GM19025 (cell line): ENCODE results near the gene CLDN34.

ENCODE experiments used
- ATAC-seq: cut with Tn5 transposase; IDR thresholded peaks from one replicate; pipeline ENCODE4 v1.9.1; 2021; ENCODE audit warnings: mild to moderate bottlenecking, low read depth, moderate library complexity; ENCODE audit not compliant: unreplicated experiment

Gene CLDN34, protein sequence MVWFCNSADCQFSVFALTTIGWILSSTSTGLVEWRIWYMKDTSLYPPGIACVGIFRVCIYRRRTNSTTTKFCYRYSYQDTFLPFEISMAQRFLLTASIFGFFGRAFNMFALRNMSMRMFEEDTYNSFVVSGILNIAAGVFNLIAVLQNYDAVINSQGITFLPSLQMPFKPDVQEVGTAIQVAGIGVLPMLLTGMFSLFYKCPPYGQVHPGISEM

DNA sequence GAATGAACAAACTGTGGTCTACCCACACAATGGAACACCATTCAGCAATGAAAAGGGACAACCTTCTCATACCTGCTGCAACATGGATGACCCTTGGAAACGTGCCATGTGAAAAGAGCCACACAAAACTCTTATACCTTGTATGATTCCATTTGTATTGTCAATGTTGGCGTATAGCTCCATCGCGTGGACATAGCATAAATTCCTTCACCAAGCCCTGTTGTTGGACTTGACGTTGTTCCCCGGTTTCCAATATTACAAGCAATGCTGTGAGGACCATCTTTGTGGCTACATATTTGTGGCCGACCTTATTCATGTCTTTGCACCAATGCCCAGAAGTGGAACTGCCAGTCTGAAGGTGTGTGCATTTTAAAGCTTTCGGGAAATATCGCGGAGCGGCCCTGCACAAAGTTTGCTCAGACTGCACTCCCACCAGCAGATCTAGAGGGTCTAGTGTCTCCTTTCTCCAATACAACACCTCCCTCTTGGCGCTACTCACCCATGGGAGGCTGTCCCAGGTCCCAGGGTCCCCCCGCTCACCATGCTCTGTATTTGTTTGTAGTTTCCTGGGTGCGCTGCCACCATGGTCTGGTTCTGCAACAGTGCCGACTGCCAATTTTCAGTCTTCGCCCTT, at the start of gene CLDN34:
Gene CLDN34 (plus strand): TSS at position 584 of the 634 bp plus-strand sequence. CDS start 0 bp downstream, at position 584.
- no peak for ATAC-seq

DNA sequence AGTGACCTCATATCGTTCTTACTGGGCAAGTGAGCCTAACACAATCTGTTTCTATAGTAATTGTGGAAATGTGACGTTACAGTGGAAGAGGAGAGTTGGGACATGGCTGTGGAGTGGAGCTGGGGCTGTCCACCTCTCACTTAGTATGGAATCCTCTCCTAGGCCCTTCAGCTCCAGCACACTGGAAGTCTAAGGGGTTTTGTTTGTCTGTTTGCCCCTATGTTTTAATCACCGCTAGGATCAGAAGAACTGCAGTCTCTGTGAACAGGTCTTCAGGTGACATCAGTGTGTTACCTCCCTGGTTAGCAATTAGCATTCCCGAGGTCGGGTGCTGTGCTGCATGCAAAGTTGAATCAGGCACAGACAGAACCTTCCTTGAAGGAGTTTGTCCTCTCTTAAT, 49.3 kb upstream of the CLDN34 start:
- no peak for ATAC-seq

DNA sequence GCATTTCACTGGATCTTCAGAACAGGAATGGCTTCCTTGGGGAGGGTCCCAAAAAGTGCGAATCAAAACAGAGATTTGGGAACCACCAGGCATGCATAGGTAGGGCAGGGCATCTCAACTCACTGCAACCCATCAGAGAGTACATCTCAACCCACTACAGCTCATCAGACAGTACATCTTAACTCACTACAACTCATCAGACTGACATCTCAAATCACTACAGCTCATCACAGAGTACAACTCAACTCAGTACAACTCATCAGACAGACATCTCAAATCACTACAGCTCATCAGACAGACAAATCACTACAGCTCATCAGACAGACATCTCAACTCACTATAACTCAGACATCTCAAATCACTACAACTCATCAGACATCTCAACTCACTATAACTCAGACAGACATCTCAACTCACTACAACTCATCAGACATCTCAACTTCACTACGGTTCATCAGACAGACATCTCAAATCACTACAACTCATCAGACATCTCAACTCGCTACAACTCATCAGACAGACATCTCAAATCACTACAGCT, 47.5 kb upstream of the CLDN34 start:
- no peak for ATAC-seq

DNA sequence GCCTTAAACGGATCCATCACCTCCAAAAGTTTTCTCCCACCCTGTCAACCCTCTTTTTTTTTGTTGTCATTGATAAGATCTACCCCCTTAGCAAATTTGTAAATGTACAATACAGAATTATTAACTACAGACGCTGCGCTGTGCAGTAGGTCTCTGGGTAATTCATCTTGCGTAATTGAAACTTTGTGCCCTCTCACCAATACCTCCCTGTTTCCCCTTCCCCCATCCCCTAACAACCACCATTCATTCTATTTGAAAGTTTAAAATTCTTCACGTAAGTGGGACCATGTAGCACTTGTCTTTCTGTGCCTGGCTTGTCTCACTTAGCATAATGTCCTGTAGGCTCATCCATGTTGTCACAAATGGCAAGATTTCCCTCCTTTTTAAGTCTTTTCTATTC, 45.8 kb upstream of the CLDN34 start:
- ATAC-seq, result no peak

DNA sequence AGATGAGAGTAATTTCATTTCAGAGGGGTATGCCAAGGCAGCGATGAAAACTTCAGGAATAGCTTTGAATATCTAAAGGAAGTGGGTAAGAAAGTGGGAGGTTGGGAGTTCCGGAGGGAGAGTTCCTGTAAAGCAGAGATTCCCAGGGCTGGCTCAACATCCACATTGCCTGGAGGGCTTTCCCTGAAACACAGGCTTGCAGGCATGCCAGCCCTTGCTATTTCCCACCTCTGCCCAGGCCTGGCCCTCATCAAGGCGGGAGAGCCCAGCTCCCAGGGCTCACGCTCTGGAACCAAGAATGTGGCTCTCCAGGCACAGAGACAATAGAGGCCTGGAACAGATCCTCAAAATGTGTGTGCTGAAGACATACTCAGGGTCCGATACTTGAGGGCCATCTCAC, 43.8 kb upstream of the CLDN34 start:
- no peak for ATAC-seq

DNA sequence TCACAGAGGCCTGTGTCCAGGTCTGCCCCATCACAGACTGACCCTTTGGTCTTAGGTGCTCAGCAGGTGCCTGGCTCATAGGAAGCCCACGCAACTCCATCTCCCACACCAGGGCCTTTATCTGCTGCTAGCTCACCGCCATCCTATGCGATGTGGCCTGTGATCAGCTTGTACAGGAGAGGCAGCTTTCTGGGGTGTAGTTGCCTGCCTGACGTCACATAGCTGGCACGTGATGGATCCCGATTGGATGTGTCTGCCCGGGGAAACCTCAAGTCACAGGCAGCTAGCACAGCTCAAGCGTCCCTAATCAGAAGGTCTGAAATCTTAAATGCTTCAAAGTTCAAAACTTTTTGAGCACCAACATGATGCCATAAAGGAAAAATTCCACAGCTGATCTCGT, 41.2 kb upstream of the CLDN34 start:
- no peak for ATAC-seq

DNA sequence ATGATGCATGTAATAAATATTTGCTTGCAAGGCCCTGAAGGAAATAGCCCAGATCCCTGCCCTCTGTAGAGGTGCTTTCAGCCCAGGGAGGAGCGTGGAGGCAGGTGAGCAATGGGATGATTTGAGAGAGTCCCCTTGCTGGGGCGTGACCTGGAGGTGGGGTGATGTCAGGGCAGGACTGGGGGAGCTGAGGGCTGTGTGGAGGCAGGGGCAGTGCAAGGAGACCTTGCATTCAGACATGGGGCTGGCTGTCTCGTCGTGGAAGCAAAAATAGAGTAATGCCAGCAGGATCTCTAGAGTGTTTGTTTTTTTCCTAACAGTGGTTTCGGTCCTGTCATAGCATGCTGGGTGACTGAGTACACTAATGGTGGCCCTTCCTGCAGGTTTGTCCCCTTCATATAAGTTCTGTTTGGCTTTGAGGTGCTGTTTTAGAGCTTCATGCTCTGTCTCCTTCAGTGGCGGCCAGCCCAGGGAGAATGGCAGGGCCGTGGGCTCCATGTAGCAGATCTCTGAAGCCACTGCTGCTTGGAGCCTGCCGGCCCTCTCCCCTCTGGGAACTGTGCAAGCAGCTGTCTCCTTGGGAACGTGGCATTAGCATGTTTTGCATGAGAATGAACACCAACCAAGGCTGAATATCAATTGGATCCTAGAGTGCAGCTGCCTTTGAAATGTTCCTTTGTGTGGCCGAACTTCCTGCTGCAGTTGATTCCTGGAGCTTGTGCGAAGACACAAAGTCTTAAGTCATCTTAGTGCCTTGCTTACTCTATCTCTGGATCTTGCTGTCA, 39.3 kb upstream of the CLDN34 start:
- ATAC-seq, result no peak

DNA sequence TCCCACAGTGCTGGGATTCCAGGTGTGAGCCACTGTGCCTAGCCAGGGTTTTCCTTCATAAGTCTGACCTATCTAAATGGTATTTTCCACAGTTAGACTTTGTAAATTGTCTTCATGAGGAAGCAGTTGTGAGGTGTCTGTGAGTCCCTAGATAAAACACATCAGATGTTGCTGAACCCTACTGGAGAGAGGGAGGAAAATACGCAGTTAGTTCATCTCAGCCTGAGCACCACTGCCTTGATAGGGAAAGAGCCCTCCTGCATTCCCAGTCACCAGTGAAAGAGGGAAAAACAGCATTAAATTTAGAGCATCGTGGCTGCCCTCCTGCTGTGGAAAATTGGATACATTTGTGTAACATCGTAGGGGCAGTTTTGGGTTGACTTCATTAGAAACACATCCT, 31.7 kb upstream of the CLDN34 start:
- ATAC-seq, result no peak

DNA sequence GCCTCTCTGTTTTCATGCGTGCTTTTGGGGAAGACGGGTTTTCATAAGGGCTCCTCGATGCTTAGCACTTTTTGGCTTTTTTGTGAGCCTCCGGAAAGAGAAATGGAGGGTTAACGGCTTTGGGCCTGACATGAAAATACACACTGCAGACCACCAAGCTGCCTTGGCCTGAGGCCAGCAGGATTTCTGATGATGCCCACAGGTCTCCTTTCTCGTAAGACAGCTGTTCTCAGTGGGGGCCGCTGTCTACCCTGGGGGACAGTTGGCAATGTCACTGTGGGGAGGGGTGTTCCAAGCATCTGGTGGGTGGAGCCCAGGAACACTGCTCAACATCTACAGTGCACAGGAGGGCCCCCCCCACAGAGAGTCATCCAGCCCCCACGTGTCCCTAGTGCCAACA, 29.4 kb upstream of the CLDN34 start:
- ATAC-seq, result no peak

DNA sequence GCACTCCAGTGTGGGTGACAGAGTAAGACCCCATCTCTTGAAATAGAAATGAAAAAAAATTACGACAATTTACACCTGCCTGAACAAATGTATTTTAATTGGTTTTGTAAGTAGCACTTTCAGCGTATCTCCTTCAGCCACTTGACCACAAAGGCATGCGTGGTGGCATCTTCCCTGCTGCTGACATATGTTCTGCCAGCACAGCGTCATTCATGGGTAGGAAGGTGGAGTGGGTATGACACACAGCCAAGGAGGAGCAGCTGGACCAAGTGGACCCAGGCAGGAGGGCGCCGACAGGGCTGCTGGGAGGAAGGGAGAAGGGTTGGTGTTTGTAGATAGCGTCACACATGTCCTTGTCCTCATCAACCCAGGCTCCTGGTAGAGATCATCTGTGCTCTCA, 28.6 kb upstream of the CLDN34 start:
- ATAC-seq, result no peak

DNA sequence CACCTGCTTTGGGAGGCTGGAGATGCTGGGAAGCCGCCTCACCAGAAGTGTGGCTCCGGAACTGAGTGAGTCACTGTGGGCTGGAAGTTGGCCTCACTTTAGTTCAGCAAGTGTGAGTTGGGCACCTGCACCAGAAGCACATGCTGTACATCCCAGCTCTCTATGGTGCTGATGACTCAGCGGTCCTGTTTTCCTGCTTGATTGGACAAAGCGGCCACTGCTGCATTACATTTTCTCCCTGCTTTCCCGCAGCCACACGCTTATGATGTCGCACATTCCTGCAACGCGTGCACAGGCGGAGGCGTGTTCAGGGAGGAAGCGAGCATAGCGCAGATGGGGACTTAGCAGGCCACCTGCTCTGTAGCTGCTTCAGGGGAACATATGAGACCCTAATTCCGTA, 26.7 kb upstream of the CLDN34 start:
- no peak for ATAC-seq

DNA sequence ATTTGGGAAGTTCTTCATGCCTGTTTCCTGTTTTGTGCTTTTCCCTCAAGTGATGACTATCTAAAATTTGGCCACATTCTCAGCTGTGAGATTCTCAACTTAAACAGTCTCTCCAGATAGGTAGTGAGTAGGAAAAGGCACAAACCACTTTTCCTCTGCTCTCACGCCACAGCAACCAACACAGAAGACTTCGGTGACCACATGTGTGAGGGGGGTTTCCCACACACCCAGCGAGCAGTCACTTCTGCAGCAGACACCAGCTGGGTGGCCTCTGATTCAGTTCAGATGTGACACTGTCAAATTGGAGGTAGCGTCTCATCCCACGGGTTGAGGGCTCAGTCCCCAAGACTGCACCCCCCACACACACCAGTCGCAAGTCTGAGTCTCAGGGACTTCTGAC, 25.1 kb upstream of the CLDN34 start:
- ATAC-seq, result peak; percentile 94

DNA sequence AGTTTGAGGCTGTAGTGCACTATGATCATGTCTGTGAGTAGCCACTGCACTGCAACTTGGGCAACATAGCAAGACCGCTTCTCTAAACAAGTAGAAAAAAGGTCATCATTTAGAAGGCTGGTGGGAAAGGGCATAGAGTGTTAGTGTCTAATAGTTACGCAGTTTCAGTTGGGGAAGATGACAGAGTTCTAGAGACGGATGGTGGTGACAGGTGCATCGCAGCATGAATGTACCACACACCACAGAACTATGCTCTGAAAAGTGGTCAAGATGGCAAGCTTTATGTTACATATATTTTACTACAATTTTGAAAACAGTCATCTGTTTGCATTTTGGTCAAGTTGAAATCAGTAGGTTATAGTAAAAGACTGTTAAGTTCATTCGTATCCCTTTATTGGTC, 23.7 kb upstream of the CLDN34 start:
- no peak for ATAC-seq

DNA sequence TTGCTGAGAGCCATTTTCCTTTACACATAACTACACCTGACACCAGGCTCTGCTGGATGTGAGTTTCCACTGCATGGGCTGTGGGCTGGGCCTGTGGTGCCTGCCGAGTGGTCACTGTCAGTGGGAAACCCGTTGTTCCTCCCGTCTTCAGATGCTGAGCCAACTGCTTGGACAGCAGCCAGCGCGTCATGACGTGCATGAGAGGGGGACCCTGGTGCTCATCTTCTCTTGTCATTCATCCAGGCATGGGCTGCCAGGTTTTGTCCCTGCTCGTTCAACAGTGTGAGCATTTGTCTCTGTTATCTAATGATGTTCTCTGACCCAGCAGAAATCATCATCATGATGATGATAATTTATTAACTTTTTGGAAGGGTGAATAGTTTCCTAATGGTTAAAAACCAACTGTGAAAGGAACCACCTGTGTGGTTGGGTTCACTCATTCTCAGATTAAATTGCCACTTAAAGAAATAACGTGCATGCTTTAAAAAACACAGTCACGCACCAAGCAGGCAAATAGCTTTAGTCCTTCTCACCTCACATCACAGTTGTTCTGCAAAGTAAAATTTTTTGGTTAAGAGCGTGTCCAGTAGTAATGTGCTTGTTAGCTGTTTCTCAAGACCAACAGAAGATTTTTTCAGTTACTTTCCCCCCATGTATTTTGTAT, 19.9 kb upstream of the CLDN34 start:
- ATAC-seq, result no peak

DNA sequence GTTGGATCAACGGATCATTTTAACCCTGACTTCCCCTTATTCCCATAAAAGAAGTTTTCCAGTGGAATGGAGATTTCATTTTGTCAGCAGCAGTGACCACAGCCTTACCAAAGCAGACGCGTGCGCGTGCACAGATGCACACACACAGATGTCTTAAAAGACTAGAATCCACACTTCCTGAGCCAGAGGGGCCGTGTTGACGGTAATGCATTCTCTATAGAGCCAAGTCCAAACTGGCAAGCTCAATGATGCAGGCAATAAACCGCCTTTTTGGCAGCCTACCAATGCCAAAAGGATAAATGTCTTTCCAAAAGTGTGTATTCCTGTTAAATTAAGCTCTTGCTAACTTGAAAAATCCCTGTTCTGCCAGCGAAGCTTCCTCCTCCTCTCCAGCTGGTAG, 18.8 kb upstream of the CLDN34 start:
- ATAC-seq, result no peak

DNA sequence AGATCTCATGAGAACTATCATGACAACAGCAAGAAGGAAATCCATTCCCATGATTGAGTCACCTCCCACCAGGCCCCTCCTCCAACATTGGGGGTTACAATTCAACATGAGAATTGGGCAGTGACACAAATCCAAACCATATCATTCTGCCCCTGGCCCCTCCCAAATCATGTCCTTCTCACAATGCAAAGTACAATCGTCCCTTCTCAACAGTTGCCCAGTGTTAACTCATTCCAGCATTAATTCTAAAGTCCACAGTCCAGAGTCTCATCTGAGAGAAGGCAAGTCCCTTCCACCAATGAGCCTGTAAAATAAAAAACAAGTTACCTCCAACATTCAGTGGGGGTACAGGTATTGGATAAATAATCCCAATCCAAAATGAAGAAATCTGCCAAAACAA, 14.9 kb upstream of the CLDN34 start:
- no peak for ATAC-seq

DNA sequence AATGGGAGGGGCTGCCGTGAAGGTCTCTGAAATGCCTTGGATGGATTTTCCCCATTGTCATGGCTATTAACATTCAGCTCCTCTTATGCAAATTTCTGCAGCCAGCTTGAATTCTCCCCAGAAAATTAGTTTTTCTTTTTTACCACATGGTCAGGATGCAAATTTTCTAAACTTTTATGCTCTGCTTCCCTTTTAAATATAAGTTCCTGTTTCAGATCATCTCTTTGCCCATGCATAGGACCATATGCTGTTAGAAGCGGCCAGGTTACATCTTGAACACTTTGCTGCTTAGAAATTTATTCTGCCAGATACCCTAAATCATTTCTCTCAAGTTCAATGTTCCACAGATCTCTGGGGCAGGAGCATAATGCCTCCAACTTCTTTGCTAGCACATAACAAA, 13.8 kb upstream of the CLDN34 start:
- ATAC-seq, result no peak

DNA sequence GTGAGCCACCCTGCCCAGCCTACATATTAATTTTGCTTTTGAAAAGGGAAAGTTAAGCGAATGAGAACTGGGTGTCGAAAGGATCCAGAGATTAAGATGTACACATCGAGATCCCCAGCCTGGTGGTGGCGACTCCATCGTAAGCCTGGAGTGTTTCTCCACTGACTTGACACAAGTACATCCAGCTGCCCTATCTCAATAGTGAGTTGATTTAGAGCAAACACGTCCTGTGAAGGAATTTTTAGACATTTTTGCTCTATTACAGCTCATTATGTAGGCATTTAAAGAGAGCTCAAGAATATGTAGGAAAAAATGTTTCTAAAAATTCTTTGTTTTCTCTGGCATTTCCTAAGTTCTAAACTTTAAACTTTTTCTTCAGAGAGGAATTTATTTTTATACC, 11.7 kb upstream of the CLDN34 start:
- ATAC-seq, result no peak

DNA sequence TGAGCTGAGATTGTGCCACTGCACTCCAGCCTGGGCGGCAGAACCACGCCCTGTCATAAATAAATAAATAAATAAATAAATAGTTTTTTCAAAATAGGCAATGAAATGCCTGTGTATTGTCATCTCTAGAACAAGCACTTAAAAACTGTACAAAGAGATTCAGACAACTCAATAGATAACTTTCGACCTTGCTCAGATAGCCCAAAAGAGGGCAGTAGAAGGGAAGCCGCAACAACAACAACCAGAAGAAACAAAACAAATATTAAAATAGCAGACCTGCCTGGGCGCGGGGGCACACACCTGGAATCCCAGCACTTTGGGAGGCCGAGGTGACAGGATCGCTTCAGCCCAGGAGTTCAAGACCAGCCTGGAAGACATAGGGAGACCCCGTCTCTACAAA, 9.4 kb upstream of the CLDN34 start:
- no peak for ATAC-seq

DNA sequence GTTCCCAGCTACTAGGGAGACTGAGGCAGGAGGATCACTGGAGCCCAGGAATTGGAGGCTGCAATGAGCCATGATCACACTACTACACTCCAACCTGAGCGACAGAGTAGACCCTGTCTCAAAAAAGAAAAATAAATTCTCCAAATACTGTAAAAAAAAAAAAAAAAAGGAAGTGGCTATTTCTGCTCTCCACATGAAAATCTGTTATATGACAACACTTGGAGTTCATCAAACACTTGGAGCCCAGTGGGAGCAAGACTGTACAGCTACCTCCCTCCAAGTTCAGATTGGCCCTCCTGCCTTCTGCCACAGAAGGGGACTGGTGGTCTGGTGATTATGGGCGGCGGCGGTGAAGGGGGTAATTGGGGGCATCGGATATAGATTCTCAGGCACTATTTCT, 9.0 kb upstream of the CLDN34 start:
- ATAC-seq, result no peak

DNA sequence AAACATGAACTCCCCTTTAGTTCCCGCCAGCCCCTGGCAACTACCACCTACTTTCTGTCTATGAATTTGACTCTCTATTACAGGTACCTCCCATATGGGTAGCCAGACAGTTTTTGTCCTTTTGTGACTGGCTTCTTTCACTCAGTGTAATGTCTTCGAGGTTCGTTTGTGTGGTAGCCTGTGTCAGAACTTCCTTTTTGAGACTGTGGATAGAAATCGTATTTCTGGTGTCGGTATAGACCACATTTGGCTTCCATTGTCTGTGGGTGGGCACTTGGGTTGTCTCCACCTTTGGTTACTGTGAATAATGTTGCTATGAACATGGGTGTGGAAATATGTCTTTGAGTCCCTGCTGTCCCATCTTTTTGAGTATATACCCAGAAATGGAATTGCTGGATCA, 5.4 kb upstream of the CLDN34 start:
- no peak for ATAC-seq
